Endothelial cell of hepatic sinusoid (primary cell): Measurements from ENCODE around the gene GRIP2.

ENCODE experiments used
- in situ Hi-C: cut with HindIII; loops from 2 replicates; pipeline ENCODE4 v1.10.0; 2017; ENCODE audit warnings: low sequenced_read_pairs

The GRIP2 gene

DNA sequence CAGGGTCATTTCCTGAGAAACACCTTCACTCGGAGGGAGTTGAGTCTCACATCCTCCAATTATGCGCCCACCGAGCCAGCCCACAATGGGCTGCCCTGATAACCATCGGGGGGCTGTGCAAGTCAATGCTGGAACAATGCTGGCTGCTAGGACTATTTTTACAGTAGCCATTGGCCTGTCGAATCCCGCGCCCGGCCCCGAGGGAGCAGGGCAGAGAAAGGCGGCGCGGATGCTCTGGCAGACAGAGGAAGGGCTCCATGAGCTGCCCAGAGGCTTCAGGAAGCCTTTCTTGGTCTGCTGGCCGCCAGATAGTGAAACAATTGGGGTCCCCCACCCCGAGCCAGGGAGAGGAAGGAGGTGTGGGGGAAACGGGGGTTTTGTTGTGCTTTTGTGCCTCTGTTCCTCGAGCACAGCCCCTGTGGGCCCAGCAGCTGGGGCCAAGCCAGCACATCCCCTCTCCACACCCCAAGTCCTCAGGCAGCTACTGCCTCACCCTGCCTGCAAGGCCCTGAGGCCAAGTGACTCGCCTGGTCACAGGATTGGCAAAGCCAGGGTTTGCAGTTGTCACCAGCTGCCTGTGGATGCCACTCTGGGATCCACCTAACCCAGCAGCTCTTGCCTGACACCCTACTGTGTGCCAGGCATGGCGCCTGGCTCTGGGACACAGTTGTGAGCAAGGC, 98.8 kb downstream of the GRIP2 start:
- in situ Hi-C loops: no loop called here

DNA sequence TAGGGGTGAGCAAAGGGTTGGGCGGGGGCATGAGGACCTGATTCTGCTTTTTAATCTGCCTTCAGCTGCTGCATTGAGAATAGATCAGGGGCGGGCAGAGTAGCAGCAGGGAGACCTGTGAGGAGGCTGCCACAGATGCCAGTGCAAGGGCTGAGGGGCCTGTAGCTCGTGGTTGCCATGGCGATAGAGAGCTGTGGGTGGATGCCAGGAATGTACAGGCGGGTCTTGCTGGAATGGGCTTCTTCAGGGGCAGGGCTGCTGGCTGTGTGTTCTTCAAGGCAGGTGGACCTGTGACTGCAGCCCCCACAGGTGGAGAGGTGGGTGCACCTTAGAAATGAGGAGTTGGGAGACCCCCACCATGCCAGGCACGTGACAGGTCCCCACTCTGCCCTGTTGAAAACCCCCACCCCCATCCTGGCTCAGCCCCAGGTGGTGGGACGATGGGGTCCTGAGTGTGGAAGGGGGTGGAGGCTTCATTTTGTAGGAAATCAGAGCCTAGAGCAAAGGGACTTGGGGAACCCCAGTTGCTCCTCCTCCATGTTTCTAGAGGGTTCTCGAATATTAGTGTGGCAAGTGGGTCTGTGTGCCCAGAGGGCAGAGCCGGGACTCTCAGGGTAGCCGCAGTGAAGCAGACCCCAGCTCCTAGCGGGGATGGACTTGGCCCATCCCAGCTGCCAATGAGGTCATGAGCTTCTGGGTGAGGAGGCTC, 99.5 kb downstream of the GRIP2 start:
- in situ Hi-C loops: no loop called here

DNA sequence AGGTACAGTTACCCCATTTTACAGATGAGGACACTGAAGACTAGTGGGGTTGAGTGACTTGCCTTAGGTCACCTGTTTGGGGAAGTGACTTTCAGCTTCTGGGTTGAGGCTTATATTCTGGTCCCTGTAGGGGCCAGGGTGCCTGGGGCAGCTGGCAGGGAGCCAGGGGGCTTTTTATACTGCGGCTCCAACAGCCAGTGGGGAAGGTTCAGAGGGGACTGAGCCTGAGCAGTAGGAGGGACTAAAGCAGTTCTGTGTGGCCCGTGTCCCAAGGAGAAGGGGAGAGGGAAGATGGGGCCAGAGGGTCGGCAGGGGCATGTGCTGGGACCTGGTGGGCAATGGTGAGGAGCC, 100.0 kb downstream of the GRIP2 start:
- in situ Hi-C loops: no loop called here

DNA sequence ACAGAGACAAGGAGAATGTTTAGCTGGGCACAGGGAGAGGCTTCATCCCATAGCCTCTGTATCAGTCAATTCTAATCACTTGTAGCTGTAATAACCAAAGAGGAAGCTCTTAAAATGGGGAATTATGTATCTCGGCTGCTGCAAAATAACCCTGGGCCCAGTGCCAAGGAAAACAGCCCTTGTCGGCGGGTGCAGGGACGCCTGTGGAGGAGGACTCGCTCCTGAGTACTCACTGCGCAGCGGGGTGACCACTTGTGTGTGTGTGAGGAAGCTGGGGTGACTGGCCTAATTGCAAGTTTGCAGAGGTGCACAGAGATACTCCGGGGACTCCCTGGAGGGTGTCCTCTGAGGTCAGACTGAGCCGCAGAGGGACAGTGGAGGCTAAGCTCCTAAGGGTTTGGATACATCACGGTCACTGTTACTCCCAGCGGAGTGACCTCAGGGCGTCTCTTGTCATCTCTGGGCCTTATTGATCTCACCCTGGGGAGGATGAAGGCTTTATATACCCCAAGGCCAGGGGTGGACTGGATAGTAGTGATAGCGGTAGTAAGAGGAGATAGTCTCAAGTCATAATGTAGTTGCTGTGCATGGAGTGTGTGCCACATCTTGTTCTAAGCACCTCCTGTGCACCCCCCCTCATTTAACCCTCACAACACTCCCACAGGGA, 100.5 kb downstream of the GRIP2 start:
- in situ Hi-C loops: no loop called here
